Femur (tissue), 1 donor: Measurements from ENCODE around the gene CNTNAP2.

ENCODE experiments used
- DNase-seq: peaks from one replicate; pipeline ENCODE4 v3.0.0-alpha.2; 2017

Gene CNTNAP2

GRCh38 chr7:146443102-146443501 is 326.5 kb downstream of the CNTNAP2 start:
- no peak for DNase-seq

- DNase-seq = no peak
Measured at GRCh38 chr7:146449625-146450024, 333.0 kb downstream of the CNTNAP2 start.

GRCh38 chr7:146455091-146455655 is 338.6 kb downstream of the CNTNAP2 start:
- no peak for DNase-seq

GRCh38 chr7:146479040-146479439 is 362.4 kb downstream of the CNTNAP2 start:
- no peak for DNase-seq

GRCh38 chr7:146486519-146486918 is 369.9 kb downstream of the CNTNAP2 start:
- DNase-seq = no peak

- DNase-seq = no peak
Measured at GRCh38 chr7:146492017-146492416, 375.4 kb downstream of the CNTNAP2 start.

GRCh38 chr7:146494952-146495596 is 378.5 kb downstream of the CNTNAP2 start:
- no peak for DNase-seq

- no peak for DNase-seq
Measured at GRCh38 chr7:146496657-146497056, 380.1 kb downstream of the CNTNAP2 start.

- DNase-seq = no peak
Measured at GRCh38 chr7:146499970-146500369, 383.4 kb downstream of the CNTNAP2 start.

GRCh38 chr7:146503844-146504243 is 387.2 kb downstream of the CNTNAP2 start:
- DNase-seq = no peak

GRCh38 chr7:146510088-146510680 is 393.6 kb downstream of the CNTNAP2 start:
- no peak for DNase-seq

- no peak for DNase-seq
Measured at GRCh38 chr7:146514304-146514703, 397.7 kb downstream of the CNTNAP2 start.

- no peak for DNase-seq
Measured at GRCh38 chr7:146528581-146528980, 412.0 kb downstream of the CNTNAP2 start.

GRCh38 chr7:146539836-146540235 is 423.2 kb downstream of the CNTNAP2 start:
- DNase-seq = no peak

- no peak for DNase-seq
Measured at GRCh38 chr7:146542101-146542500, 425.5 kb downstream of the CNTNAP2 start.

- DNase-seq = no peak
Measured at GRCh38 chr7:146544748-146545147, 428.1 kb downstream of the CNTNAP2 start.

GRCh38 chr7:146548816-146549215 is 432.2 kb downstream of the CNTNAP2 start:
- no peak for DNase-seq

- DNase-seq = no peak
Measured at GRCh38 chr7:146554556-146554955, 438.0 kb downstream of the CNTNAP2 start.

- DNase-seq = no peak
Measured at GRCh38 chr7:146557971-146558469, 441.4 kb downstream of the CNTNAP2 start.

- DNase-seq = no peak
Measured at GRCh38 chr7:146565872-146566271, 449.3 kb downstream of the CNTNAP2 start.

GRCh38 chr7:146575903-146576302 is 459.3 kb downstream of the CNTNAP2 start:
- DNase-seq = no peak

GRCh38 chr7:146591976-146592375 is 475.4 kb downstream of the CNTNAP2 start:
- DNase-seq = no peak

- no peak for DNase-seq
Measured at GRCh38 chr7:146606628-146607027, 490.0 kb downstream of the CNTNAP2 start.

- no peak for DNase-seq
Measured at GRCh38 chr7:146619641-146620040, 503.0 kb downstream of the CNTNAP2 start.
